Stimulated activated CD8-positive, alpha-beta memory T cell treated with anti-CD3 and anti-CD28 coated beads, Interleukin-15, amount 100 ng/mL, for 1 hour (primary cell): ENCODE results near the gene THSD7B.

Source experiments
- DNase-seq: peaks from one replicate; pipeline ENCODE4 v3.0.0-alpha.2; 2020; ENCODE audit warnings: low read depth

Gene THSD7B

GRCh38 chr2:137154946-137155345 lies 389.6 kb downstream of the THSD7B start:
- DNase-seq, result no peak

- no peak for DNase-seq
These were observed 390.2 kb downstream of the THSD7B start for GRCh38 chr2:137155356-137156104.

- no peak for DNase-seq
These were observed 391.0 kb downstream of the THSD7B start for GRCh38 chr2:137156221-137156844.

- DNase-seq, result no peak
These were observed 392.5 kb downstream of the THSD7B start for GRCh38 chr2:137157851-137158250.

GRCh38 chr2:137161250-137161649 lies 395.9 kb downstream of the THSD7B start:
- no peak for DNase-seq

GRCh38 chr2:137165968-137166367 lies 400.6 kb downstream of the THSD7B start:
- no peak for DNase-seq

- DNase-seq, result no peak
These were observed 402.3 kb downstream of the THSD7B start for GRCh38 chr2:137167651-137168050.

GRCh38 chr2:137168552-137168951 lies 403.2 kb downstream of the THSD7B start:
- DNase-seq, result no peak

- DNase-seq, result no peak
These were observed 406.8 kb downstream of the THSD7B start for GRCh38 chr2:137172162-137172561.

GRCh38 chr2:137173463-137173862 lies 408.1 kb downstream of the THSD7B start:
- DNase-seq, result no peak

GRCh38 chr2:137175246-137175645 lies 409.9 kb downstream of the THSD7B start:
- no peak for DNase-seq

GRCh38 chr2:137178951-137179377 lies 413.6 kb downstream of the THSD7B start:
- DNase-seq, result no peak

- no peak for DNase-seq
These were observed 414.2 kb downstream of the THSD7B start for GRCh38 chr2:137179542-137179941.

- DNase-seq, result no peak
These were observed 414.7 kb downstream of the THSD7B start for GRCh38 chr2:137180012-137180411.

GRCh38 chr2:137181370-137181769 lies 416.0 kb downstream of the THSD7B start:
- no peak for DNase-seq

GRCh38 chr2:137182071-137182470 lies 416.7 kb downstream of the THSD7B start:
- DNase-seq, result no peak

- DNase-seq, result no peak
These were observed 418.0 kb downstream of the THSD7B start for GRCh38 chr2:137183206-137183898.

GRCh38 chr2:137185378-137186078 lies 420.2 kb downstream of the THSD7B start:
- DNase-seq, result no peak

- DNase-seq, result no peak
These were observed 421.9 kb downstream of the THSD7B start for GRCh38 chr2:137187216-137187615.

- DNase-seq, result no peak
These were observed 425.3 kb downstream of the THSD7B start for GRCh38 chr2:137190411-137191195.
